Type B pancreatic cell (in vitro differentiated cells): Measurements from ENCODE around the gene P4HA1. TPM values are rescaled to one million over a fixed set of nuclear protein-coding genes. Genes with fewer than 3 reads are reported as not detected.

Source experiments
- DNase-seq: peaks from one replicate; pipeline ENCODE4 v3.0.0; 2021; ENCODE audit warnings: mixed read lengths; ENCODE audit not compliant: unreplicated experiment; ENCODE audit errors: extremely low spot score
- H3K27ac Mint-ChIP-seq: 2 replicates; pipeline ENCODE4 v1.8.0; 2021; ENCODE audit warnings: mild to moderate bottlenecking, mixed read lengths
- H3K27me3 Mint-ChIP-seq: 2 replicates; pipeline ENCODE4 v1.8.0; 2021; ENCODE audit warnings: mixed read lengths
- H3K36me3 Mint-ChIP-seq: 2 replicates; pipeline ENCODE4 v1.8.0; 2021; ENCODE audit warnings: mixed read lengths
- H3K4me1 Mint-ChIP-seq: one replicate; pipeline ENCODE4 v1.8.0; 2021; ENCODE audit warnings: mixed read lengths; ENCODE audit not compliant: unreplicated experiment
- H3K4me3 Mint-ChIP-seq: 2 replicates; pipeline ENCODE4 v1.8.0; 2021; ENCODE audit warnings: mild to moderate bottlenecking, mixed read lengths
- H3K9me3 Mint-ChIP-seq: 2 replicates; pipeline ENCODE4 v1.8.0; 2021; ENCODE audit warnings: mixed read lengths
- CTCF ChIP-seq: fragments of 200-600 bp; sonication (generic); conservative IDR thresholded peaks from 2 replicates; pipeline ENCODE4 v1.5.0; 2021; ENCODE audit warnings: antibody characterized with exemption, mild to moderate bottlenecking
- total RNA-seq: library from RNA; stranded (reverse); gene quantifications from 2 replicates; pipeline ENCODE4 v1.2.1, GENCODE V29; 2021; ENCODE audit warnings: low replicate concordance

Gene P4HA1
- total RNA-seq, 1 donor from 2014 or later: 38.9 TPM

- Mint-ChIP-seq H3K9me3 (peaks cover 5% of the 10 kb centered on the region), H3K27me3 (no peaks in the 10 kb centered on the region), H3K4me1 (peaks cover 6% of the 10 kb centered on the region), H3K36me3 (peaks cover 40% of the 10 kb centered on the region), H3K4me3 (no peak overlapping the region), H3K27ac (no peak overlapping the region)
- no peak for DNase-seq
- TF ChIP-seq CTCF: no peak
Observed at GRCh38 chr10:73021050-73021449, 75.6 kb downstream of the P4HA1 start.

GRCh38 chr10:73019100-73019499, 77.6 kb downstream of the P4HA1 start:
- no peak for DNase-seq
- Mint-ChIP-seq H3K4me1 (peaks cover 6% of the 10 kb centered on the region), H3K36me3 (peaks cover 41% of the 10 kb centered on the region), H3K27me3 (no peaks in the 10 kb centered on the region), H3K27ac (peak overlapping the region; percentile 22), H3K9me3 (peaks cover 5% of the 10 kb centered on the region), H3K4me3 (no peak overlapping the region)
- TF ChIP-seq CTCF: no peak

- no peak overlapping the region for H3K4me3 Mint-ChIP-seq
- no peak for DNase-seq
- H3K4me1 Mint-ChIP-seq: peaks cover 6% of the 10 kb centered on the region
- peaks cover 5% of the 10 kb centered on the region for H3K9me3 Mint-ChIP-seq
- TF ChIP-seq CTCF: no peak
- peak overlapping the region; percentile 22 for H3K27ac Mint-ChIP-seq
- peaks cover 39% of the 10 kb centered on the region for H3K36me3 Mint-ChIP-seq
- H3K27me3 Mint-ChIP-seq: no peaks in the 10 kb centered on the region
Observed at GRCh38 chr10:73018632-73019031, 78.0 kb downstream of the P4HA1 start.

- no peak for DNase-seq
- Mint-ChIP-seq H3K4me1 (peaks cover 6% of the 10 kb centered on the region), H3K9me3 (peaks cover 5% of the 10 kb centered on the region), H3K27ac (no peak overlapping the region), H3K36me3 (peaks cover 39% of the 10 kb centered on the region), H3K27me3 (no peaks in the 10 kb centered on the region), H3K4me3 (no peak overlapping the region)
- TF ChIP-seq CTCF: no peak
Observed at GRCh38 chr10:73017955-73018480, 78.6 kb downstream of the P4HA1 start.

GRCh38 chr10:73015779-73016178, 80.9 kb downstream of the P4HA1 start:
- Mint-ChIP-seq H3K27ac (peak overlapping the region; percentile 1), H3K9me3 (peaks cover 5% of the 10 kb centered on the region), H3K27me3 (no peaks in the 10 kb centered on the region), H3K4me1 (peaks cover 6% of the 10 kb centered on the region), H3K4me3 (no peak overlapping the region), H3K36me3 (peaks cover 39% of the 10 kb centered on the region)
- DNase-seq: no peak
- no peak for TF ChIP-seq CTCF

- Mint-ChIP-seq H3K27me3 (no peaks in the 10 kb centered on the region), H3K9me3 (peaks cover 4% of the 10 kb centered on the region), H3K4me3 (no peak overlapping the region), H3K36me3 (peaks cover 13% of the 10 kb centered on the region), H3K27ac (no peak overlapping the region), H3K4me1 (no peaks in the 10 kb centered on the region)
- no peak for DNase-seq
- TF ChIP-seq CTCF: no peak
Observed at GRCh38 chr10:73003822-73004221, 92.8 kb downstream of the P4HA1 start.
